GM18907 (cell line): ENCODE data around the gene PDE8B.

Source experiments
- ATAC-seq: cut with Tn5 transposase; IDR thresholded peaks from one replicate; pipeline ENCODE4 v1.9.1; 2021; ENCODE audit warnings: mild to moderate bottlenecking, moderate library complexity; ENCODE audit not compliant: unreplicated experiment

Gene PDE8B

GRCh38 chr5:77186652-77187370 lies 23.7 kb upstream of the PDE8B start:
- no peak for ATAC-seq

GRCh38 chr5:77189421-77189820 lies 21.1 kb upstream of the PDE8B start:
- no peak for ATAC-seq

DNA sequence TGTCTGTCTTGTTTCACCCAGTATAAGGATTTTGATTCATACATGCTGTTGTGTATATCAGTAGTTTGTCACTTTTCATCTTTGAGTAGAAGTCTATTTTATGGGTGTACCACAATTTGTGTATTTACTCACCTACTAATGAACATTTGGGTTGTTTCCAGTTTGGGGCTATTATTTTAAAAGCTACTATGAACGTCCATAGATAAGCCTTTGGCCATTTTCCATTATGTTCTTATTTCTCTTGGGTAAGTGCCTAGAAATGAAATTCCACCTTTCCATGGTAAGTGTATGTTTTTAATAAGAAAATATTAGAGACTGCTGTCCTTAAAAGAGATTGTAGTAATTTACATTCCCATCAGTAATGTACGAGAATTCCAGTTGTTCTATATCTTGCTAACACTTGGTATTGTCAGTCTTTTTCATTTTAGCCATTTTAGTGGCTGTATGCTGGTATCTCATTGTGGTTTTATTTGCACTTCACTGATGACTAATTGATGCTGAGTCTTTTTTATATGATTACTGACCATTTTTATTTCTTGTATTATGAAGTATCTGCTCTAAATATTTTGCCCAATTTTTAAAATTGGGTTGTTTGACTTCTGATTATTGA lies 17.9 kb upstream of the PDE8B start:
- ATAC-seq: no peak

- no peak for ATAC-seq
Observed at GRCh38 chr5:77194762-77195161, 15.7 kb upstream of the PDE8B start.

DNA sequence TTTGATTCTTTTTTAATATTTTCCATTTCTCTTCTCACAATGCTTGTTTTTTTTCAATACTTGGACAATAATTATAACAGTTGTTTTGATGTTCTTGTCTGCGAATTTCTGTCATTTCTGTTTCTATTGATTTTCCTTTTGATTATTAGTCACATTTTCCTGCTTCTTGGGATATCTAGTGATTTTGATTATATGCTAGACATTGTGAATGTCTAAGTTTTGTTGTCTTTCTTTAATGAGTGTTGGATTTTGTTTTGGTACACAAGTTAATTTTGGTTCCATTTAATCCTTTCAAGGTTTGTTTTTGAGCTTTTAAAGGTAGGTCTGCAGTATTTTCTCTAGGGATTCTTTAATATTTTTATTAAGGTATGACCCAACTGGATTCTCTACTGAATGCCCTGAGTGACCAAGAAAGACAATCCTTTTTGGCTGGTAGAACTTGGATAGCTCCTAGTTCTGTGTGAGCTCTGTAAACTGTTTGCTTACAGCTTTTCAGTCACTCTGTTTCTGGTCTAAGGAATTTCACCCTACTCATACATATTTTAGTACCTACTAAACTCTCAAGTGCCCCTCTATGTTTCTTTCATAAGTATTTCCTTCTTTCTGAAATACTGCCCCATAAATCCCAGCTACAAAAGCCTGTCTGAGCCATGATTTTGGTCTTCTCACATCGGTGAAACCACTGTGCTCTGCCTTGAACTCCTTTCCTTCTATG lies 12.5 kb upstream of the PDE8B start:
- ATAC-seq: no peak

DNA sequence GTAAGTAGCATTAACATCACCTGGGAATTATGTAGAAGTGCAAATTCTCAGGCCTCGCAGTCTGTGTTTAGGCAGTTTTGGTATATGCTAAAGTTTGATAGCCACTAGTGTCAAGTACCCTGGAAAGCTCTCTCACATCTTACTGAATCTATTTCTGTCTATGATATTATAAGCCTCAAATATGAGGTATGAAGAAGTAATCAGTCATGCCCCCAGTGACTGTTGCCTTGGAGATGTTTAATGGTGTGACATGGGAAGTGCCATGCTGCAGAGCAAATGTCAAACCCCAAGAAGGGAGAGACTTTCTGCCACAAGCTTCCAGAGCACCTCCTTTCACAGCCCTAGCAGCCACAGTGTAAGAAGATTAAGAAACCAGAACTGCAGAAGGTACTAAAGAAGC lies 9.8 kb upstream of the PDE8B start:
- no peak for ATAC-seq

GRCh38 chr5:77202145-77202544 lies 8.3 kb upstream of the PDE8B start:
- no peak for ATAC-seq

DNA sequence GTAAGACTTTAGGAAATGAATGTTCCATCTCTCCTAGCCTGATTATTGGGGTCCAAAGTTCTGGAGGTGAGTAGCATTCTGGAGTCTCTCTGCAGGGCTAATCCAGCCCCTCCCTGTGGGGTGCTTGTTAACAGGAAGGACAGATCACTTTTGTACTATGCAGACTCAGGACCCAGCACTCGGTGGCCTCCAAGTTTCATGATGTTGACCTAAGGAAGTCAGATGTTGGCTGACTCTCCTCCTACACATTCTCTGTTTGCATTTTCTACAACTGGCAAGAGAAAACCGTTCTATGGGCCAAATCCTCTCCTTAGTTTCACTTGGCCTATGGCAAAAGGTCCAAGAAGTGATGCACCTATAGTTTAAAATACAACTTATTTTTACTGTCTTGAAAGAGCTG lies 5.5 kb upstream of the PDE8B start:
- ATAC-seq: no peak

- no peak for ATAC-seq
Observed at GRCh38 chr5:77208507-77209163, 1.8 kb upstream of the PDE8B start.

- no peak for ATAC-seq
Observed at GRCh38 chr5:77209495-77210090, 887 bp upstream of the PDE8B start.

DNA sequence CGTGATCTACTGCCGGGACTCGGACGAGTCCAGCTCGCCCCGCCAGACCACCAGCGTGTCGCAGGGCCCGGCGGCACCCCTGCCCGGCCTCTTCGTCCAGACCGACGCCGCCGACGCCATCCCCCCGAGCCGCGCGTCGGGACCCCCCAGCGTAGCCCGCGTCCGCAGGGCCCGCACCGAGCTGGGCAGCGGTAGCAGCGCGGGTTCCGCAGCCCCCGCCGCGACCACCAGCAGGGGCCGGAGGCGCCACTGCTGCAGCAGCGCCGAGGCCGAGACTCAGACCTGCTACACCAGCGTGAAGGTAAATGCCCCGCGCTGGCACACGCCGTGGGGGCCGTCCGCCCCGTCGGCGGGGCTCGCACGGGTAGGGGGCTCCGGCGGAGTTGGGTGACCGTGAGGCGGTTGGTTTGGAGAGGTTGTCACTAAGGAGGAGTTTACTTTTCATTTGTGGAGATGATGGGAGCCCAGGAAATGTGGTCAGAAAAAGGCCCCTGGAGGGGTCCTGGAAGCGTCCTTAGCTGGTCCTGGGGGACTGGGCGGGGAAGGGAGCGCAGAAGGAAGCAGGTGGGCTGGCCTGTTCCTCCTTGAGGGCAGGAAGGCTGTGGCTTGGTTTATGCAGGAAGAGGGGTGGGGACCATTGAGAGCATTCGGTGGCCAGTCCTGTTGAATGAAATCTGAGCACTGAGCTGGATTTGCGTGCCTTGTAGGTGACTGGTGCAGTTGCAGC lies 647 bp downstream of the PDE8B start:
- no peak for ATAC-seq

DNA sequence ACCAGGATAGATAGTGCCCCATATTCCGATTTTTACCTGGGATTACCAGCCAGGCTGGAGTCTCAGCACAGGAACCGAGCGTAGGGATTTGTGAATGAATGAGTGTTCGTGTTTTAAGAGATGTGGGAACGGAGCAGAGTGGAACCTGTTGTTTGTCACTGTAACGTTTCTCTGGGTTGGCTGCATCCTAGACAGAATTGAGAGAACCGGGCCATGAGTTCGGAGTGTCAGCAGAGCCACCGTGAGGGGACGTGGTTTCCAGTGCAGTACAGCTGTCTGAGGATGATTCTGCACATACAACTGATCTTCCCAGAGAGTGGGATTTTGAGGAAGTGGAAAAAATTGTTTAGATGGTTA lies 1.2 kb downstream of the PDE8B start:
- no peak for ATAC-seq

DNA sequence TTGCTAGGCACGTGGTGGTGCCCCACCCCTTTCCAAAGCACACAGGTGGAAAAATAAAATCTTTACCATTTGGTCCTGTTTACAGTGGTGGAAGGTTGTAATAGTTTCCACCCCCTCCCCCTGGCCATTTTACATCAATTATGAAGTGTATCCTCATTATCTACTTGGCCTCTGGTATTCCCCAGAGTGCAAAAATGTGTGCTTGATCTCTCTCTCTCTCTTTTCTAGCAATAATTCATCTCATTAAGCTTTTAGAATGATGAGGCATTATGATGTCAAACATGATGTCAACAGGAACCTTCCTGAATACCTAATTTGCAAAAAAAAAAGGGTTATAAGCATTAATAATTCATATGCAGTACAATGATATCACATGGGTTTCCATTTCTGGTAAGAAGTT lies 3.1 kb downstream of the PDE8B start:
- no peak for ATAC-seq

GRCh38 chr5:77214151-77214550 lies 3.7 kb downstream of the PDE8B start:
- ATAC-seq: no peak

DNA sequence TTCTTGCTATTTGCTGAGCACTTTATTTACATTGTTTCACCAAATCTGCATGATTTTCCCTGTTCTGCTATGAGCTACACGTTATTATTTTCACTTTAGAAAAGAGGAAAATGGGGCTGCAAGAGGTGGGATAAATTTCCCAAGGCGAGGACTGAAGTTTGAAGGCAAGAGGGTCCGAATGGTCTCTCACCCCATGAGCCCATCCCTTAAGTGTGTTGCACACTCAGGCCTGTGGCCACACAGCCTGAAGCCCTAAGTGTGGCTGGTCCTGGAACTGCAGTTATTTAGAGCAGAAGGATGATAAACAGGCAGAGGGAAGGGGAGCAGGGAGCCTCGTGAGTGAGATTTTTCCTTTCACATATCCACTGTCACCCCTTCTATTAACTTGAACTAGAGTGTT lies 7.8 kb downstream of the PDE8B start:
- ATAC-seq: no peak

DNA sequence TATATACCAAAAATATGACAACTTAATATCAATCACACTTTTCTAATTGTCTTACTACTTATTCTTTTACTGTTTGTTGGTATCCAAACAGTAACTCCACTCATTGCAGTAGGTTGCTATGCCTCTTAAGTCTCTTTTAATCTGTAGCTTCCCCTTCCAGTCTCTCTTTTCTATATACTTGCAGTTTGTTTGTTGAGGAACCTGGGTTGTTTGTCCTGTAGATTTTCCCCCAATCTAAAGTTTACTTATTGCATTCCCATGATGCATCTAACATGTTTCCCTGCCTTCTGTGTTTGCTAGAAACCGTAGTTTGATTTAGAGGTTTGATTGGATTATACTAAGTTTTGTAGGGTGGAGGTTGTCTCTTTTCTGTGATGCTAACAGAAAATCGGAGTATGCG lies 10.6 kb downstream of the PDE8B start:
- ATAC-seq: no peak

- no peak for ATAC-seq
Observed at GRCh38 chr5:77222722-77223121, 12.2 kb downstream of the PDE8B start.

DNA sequence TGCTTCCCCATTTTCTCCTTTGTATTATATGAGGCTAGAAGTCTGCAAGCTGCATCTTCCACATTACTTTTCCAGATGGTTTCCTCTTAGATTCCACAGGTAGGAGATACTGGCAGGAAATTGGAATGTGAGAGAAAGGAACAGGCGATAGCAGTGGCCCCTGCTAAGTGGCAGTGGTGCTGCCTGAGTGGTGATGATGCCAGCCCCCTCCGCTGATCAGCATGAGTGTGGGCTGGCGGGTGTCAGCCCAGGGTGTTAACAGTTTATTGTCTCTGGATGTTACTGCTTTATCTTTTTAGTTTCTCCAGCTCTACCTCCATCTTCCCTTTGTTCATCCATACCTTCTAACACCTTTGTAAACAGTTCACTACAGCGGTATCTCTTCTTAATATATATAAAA lies 13.2 kb downstream of the PDE8B start:
- no peak for ATAC-seq

DNA sequence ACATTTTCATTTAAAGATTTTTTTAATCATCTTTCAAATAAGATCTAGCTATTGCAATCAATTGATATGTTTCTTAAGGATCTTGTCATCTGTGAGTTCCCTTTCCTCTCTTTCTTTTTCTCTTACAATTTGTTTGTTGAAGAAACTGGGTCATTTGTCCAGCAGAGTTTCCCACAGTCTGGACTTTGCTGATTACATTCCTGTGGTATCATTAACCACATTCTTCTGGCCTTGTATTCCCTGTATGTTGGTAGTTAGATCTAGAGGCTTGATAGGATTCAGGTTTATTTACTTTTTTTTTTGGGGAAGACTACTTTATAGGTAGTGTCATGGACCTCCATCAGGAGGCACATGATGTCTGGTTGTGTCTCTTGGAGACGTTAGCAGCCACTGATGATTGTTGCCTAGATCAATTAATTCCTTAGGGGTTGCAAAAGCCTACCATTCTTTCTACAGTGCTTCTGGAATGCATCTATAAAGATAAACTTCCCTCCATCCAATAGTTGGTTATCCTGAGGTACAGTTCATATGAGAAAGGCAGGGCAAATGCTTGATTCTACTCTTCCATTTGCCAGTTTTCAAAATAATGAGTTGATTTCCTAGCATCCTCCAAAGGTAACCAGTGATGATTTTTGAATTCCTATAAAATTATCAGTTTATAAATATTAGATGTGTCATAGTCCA lies 14.3 kb downstream of the PDE8B start:
- no peak for ATAC-seq

DNA sequence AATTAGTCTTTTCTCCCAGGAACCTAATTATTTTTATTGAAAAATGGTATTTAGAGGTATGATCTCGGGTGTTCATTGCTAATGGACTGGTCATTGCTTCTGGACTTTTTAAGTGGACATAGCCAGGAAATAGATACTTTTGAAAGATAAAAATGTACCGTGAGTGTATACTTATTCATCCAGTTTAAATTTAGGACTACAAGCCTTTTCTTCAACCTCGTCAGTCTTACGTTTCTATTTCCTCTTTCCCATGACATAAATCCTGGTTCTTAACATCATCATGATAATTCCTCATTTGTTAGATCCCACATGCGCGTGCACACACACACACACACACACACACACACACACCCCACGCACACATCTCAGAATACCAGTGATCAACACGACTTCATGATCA lies 15.1 kb downstream of the PDE8B start:
- no peak for ATAC-seq
